NK-92 treated with Interleukin-12 subunit alpha and Interleukin-12 subunit beta, amount 100 ng/mL, for 24 hours (cell line): ENCODE measurements around the gene PARD6B.

Source experiments
- DNase-seq: peaks from one replicate; lab custom pipeline; 2025; lab: John Stamatoyannopoulos, UW

Gene PARD6B

DNA sequence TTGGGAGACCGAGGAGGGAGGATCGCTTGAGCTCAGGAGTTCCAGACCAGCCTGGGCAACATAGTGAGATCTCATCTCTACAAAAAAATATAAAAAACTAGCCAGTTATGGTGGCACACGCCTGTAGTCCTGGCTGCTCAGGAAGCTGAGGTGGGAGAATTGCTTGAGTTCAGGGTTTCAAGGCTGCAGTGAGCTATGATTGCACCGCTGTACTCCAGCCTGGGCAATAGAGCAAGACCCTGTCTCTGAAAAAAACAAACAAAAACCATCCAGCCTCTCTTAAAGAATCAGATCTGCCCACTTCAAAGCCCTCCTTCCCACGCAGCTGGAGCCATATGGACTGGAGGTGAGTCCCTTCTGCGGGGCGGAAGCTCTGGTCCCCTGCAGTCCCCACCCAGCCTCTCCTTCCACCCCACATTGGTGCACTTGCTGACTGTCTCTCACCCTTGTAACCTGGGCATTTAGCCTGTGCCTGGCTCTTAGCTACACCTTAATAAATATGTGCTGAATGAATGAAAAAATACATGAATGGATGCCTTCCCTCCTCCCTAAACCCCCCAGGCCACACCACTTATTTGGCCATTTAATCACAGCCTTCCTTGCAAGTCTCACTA, 7.2 kb upstream of the PARD6B start:
- DNase-seq, result no peak

DNA sequence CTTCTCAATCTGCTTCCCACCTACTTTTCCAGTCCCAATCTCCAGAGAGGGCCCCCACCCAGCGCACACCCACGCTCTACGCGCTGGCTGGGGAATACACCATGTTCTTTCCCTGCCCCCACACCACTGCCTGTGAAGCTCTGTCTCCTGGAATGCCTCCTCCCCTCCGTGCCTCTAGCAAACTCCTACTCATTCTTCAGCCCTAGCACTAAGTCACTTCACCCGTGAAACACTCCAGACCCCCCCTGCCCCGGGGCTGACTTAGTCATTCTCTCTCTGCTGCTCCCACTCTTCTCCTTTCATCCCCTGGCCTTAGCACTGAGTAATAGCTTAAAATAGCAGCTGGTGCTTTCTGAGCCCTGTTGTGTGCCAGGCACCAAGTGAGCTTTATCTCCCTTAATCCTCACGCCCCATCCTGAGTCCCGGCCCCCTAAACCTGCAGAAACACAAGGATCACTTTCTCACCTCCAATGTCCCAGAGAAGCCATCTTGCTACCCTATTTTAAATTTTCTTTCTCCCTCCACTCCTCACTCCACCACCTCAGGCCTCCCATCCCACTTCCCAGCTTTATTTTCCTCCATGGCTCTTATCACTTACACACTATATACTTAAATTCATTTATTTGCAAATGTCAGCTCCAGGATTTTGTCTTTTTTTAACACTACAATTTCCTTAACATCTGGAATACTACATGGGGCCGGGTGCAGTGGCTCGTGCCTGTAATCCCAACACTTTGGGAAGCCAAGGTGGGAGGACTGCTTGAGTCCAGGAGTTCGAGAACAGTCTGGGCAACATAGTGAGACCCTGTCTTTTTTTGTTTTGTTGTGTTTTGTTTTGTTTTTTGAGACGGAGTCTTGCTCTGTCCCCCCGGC, 6.3 kb upstream of the PARD6B start:
- DNase-seq, result no peak

DNA sequence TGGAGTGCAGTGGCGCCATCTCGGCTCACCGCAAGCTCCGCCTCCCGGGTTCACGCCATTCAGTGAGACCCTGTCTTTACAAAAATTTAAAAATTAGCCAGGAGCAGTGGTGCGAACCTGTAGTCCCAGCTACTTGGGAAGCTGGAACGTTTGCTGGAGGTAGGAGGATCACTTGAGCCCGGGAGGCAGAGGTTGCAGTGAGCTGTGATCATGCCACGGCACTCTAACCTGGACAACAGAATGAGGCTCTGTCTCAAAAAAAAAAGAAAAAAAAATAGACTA, 5.7 kb upstream of the PARD6B start:
- DNase-seq, result no peak

DNA sequence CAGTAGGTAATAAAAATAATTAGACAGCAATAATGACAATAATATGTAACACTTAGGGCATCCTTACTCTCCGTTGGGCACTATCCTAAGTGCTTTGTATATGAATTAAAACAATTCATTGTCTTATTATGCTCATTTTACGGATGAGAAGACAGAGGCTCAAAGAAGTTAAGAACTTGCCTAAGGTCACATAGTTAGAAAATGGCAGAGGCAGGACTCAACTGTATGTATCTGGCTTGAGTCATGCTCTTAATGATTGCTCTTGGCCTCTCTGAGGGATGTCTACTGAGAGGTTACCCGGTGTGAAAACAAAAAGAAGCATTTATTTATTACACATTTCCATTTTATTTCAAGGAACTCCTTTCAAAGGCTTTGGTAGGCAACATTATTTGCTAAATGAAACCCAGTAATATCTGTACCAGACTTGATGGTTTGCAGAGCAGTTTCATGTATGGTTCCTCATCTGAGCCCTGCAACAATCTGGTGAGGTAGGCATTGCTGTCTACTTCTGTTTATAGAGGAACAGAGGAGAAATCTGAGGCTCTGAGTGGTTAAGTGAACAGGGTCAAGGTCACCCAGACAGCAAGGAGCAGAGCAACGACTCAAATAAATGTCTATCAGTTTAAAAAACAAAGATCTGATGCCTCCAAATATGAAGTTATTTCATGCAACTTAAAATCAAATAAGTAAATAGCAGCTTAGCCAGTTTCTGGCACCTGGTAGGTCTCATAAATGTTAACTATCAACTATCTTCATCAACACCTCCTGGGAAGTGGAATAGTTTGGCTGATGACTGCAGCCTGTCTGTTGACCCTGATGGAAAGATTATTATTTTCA, 4.2 kb upstream of the PARD6B start:
- no peak for DNase-seq

DNA sequence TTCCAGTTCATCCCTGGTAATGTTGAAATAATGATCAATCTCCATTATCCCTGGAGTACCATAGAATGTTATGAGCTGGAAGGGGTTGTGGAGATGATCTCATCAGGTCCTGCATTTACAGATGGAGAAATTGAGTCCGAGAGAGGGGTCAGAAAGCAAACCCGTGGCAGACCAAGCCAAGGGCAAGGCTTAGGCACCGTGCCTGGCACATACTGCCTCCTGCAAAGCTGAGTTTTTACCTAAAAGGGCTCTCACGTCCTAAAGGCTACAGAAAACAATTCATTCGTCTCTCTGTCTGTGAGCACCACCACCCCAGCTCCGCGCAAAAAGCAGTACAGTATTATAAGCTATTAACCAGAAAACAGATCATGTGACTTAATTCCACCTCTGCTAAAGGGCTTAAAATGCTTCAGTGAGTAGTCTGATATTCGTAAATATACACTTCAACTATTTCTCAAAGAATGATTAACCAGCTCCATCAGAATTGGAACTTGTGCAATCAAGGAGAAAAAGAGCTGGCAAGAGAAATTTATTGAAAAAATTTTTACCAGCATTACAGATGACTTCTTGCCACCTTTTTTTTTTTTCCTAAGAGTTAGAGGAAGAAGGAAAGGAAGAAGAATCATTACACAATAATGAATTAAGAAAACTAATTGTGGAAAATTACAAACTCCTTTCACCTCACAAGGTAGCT, 3.4 kb upstream of the PARD6B start:
- no peak for DNase-seq

DNA sequence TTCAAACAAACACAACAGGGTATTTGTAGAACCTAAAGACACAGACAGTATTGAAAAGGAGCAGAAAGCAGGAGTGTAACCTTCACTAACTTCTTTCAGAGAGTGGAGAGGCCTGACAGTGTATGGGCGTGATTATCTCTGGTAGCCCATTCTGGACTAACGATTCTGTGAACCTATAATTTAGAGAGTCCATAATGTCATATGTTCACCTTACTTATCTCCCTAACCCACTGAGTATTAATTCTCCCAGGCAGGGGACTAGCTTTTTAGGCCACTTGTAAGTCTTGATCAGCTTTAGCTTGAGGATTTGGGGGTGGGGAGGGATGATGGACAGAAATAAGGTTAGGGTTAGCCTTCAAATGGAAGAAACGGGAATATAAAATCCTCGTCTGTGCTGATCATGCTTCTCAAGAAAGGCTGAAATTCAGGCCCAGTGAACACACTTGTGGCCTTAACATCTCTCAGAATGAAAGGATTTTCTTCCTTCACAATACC, 2.8 kb upstream of the PARD6B start:
- DNase-seq, result no peak

DNA sequence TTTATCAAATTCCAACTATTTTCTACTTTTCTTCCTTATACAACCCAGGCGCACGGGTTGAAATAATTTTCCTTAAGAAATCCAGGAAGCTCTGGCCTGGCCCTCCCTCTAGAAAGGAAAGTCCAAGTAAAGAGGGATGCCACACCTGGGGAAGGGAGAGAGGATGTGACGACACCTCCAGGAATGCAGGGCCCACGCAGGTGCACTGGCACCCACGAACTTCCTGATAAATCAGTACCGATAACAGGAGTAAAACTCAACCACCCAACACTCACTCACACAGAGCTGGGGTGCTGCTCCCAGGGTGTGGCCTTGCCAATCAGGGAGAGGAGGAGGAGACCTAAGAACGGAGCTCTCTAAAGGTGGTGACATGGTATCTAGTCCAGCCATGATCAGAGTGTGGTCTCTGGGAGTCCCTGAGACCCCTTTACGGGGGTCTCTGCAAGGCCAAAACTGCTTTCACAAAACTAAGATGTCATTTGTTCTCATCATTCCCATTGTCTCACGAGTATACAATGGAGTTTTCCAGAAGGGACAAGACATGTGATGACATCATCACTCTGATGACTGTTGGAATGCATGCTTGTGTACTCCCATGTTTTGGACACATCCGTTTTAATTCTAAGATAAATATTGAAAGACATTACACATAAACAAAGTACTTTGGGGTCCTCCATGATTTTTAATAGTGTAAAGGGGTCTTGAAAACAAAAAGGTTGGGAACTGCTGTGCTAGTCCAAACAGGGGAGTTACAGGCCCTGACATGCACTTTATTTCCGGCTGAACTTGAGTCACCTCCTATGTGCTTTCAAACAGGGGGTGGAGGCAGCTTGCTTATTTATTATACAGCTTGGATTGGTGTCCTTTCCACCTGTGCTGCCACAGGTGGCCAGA, 2.2 kb upstream of the PARD6B start:
- no peak for DNase-seq

DNA sequence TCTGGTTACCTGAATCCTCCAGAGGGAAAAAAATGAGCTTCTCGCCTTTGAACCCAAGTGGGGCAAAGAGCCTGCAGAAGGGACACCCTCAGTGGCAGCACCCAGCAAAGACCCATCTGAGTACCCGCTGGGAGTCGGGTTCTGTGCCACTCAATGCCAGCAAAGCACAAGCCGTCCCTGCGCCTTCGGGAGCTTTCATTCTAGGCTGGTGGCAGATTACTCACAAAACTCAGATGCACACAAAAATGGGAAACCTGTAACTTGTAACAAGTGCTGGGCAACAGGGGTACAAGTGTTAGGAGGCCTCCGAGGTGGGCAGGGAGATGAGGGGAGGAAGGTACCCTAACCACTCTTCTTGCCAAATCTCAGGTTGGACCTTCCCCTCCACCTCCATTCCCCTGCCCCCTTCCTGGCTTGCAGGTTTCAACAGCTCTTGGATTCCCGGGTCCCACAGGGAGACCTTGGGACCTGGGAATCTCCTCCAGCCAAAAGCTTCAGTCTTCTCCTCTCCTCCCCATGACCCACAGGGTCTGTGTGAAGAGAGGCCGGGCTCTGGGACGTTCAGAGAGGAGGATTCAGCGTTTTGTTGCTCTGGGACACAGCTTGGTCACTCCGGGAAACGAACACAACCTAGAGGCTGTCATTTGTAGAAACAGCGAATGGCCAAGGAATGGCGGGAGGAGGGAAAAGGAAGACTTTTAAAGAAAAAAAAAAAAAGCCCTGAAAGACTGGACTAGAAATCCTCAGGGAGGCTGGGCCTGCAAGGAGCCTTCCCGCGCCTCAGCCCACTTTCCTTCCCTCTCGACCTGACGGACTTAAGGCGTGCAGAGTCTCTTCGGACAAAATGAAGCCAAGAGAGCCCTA, 1.2 kb upstream of the PARD6B start:
- DNase-seq, result no peak

DNA sequence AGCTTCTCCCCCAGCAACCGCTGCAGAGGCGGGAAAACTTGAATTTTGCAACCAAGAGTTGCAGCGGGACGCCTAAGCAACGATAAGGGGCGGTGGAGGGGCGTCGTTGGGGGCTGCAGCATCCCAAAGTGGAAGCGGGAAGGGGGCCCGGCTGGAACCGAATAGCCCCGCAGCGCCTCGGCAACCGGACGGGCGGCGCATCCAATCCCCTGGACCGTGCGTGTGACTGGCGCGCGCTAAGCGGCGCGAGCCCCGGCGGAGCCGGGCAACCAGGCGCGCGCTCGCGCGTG, 670 bp upstream of the PARD6B start:
- no peak for DNase-seq

DNA sequence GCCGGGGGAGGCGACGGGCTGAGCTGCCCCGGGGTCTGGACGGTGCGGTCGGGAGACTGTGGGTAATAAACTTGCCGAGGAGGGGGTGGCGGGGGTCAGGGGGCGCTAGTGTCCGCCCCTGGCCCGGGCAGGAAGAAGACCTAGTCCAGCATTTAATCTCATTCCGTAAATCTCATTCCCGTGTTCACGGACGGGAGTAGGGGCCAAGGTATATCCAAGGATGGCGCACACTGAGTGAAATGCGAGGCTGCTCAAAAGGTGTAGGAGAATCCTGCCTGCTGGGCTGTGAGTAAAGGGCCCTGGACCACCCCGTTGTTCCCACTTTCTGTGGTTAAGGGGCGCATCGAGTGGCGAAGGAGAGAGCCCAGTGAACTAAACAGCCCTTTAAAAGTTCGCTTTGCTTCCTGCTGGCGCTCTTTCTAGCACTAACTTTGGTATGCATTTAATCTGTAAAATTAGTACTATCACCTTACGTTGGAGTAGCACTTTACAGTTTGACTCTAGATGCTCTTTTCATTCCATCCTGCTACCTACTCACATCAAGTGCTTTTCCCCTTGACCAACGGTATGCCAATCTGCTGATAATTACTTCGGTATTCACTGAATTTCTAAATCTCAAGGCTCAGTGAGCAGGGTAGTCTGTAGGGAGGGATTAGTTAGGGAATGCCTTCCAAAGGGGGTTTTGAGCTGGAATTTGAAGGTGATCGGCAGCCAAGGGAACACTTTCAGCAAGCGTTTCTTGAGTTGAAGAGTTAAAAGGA, 730 bp downstream of the PARD6B start:
- DNase-seq, result no peak

DNA sequence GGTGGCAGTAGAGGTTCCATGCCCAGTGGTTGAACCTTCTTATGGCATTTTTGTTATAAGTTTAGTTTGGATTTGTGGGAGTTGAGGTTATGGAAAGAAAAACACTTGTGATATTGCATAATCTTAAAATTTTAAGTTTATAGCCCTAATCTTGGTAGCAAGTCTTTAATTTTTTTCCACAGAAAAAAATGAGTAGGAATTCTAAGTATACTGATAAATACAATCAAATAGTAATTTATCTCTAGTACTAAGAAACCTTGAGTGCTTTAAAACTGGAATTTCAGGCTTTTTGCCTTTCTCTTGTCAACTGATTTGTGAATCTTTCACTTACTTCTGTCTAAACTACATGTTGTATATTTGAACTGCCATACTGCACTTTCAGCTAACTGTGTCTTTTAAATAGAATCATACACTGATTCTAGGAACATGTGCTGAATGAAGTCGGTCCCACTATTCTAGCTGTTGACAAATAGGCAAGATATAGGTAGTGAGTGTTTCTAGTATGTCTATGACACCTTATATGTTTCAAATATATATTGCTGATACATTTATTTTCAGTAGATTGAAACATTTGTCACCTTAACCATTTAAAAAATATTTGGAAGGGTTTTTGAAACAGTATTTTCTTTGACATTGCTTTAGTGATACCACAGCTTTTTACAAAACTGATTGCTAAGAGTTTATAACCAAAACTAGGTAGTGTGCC, 2.4 kb downstream of the PARD6B start:
- DNase-seq, result no peak

DNA sequence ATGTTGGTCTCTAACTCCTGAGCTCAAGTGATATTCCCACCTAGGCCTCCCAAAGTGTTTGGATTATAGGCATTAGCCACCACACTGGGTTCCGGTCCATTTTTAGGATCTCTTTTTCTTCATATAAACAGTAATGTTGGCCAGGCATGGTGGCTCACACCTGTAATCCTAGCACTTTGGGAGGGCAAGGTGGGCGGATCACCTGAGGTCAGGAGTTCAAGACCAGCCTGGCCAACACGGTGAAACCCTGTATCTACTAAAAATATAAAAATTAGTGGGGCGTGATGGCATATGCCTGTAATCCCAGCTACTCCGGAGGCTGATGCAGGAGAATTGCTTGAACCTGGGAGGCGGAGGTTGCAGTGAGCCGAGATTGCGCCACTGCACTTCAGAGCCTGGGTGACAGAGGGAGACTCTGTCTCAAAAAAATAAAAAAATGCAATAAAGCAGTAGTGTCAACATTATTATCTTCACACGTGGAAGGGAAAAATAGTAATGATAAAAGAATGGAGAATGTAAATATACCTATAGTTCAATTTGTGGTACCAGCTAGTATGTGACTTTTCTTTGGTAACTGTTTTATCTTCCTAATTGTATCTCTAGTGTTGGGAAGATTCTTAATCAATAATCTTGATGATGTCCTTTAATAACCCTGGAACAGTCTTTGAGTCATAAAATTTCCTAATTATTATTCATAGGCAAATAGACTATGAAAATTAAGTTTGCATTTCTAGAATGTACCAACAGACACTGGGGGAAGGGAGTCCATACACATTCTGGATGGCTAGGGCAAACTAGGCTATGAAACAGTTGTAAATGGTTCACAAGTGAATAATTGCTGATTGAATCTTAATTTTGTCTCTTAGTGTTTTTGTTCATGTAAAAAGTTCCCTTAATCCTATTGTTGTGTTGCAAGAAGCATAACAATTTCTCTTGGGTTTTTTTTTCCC, 3.6 kb downstream of the PARD6B start:
- no peak for DNase-seq

DNA sequence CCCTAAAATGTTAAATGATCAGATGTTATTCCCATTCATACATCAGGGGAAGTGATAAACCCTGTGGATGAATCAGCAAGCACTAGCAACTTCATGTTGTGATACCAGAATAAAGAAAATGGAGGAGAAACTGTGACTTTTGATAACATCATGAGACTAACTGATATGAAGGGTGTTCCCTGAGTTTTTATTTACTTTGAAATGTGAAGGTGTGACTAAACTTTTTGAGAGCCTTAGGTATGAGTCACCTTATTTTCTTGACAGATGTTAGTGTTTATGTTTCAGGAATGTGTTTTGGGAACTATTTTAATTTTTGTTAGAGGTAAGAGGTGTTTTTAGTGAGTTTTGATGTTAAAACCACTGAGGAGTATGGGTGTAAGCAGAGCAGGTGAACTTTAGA, 4.4 kb downstream of the PARD6B start:
- DNase-seq, result no peak

DNA sequence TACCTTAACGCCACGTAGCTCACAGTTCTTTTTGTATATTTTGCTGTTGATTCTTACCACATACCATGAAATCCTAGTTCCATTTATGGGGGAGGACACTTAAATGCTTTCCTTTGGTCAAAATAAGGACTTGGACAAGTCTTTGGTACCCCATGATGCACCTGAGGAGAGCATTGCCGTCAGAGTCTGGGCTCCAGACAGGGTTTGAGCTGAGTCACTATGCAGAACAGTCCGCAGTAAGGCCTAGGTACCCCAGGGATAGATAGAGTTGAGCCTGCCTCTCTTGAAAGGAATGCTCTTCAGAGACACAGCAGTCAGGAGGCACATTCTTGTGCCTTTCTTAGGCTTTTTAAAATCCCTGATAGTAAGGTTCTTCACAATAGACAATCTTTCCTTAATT, 6.0 kb downstream of the PARD6B start:
- DNase-seq, result no peak

DNA sequence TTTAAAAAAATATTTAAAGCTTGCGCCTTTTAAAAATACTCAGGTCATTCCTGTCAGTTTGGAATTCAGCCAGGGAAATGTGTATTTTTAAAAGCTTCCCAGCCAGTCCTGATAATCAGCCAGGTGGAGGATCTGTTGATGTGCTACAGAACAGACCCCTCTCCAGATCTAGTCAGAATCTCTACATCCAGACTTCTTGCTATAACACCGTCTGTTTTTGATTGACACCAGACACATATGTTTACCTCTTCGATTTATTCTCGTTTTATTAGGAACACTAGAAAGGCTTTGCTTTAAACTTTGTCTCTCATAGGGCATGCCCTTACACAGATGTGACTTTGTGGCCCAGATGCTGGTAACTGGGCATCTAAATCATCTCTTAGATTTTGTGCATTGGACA, 11.7 kb downstream of the PARD6B start:
- no peak for DNase-seq

DNA sequence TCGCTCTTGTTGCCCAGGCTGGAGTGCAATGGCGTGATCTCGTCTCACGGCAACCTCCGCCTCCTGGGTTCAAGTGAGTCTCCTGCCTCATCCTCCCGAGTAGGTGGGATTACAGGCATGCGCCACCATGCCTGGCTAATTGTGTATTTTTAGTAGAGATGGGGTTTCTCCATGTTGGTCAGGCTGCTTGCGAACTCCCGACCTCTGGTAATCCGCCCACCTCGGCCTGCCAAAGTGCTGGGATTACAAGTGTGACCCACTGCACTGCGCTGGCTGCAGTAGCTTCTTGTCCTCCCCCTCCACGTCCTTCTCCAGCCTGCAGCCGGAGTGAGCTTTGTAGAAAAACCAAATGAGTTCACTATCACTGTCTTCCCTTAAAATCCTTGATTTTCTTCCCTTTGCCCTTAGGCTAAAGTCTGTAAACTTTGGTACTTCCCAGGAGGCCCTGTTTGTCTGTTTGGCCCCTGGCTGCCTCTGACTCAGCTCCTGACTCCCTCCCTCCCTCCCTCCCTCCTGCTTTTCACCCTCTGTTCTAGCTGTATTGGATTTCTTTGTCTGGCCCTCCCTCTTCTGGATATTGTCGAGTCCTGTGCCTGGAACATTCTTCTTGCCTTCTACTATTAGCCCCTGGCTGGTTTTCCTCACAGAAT, 12.9 kb downstream of the PARD6B start:
- no peak for DNase-seq

DNA sequence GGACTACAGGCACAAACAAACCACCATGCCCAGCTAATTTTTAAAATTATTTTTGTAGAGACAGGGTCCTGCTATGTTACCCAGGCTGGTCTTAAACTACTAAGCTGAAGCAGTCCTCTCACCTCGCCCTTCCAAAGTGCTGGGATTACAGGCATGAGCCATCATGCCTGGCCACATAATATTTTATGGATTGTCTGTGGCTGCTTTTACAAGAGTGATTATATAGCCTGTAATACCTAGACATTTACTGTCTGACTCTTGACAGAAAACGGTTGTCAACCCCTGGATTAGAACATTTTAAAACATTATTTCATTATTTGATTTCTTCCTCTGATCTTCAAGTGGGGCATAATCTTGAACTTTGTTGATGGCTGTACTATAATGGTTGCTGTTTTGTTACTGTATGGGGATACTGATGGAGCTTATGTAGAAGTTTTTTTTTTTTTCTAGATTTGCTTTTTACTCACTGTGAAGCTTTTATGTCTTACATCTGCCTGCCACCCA, 14.3 kb downstream of the PARD6B start:
- no peak for DNase-seq
